Measurements from ENCODE around the gene DLG2. TPM values are rescaled to one million over a fixed set of nuclear protein-coding genes. Genes with fewer than 3 reads are reported as not detected.

The DLG2 gene
- total RNA-seq, 4 donors from 2014 or later, result 1.3 to 4.7 (median 2.4) TPM

- DNase-seq (no peak), ATAC-seq (no peak)
- intact Hi-C loops (cut with DNase I; ENCODE audit: low total_unique reads) (no loop called here), in situ Hi-C loops (cut with MboI; ENCODE audit: low sequenced_read_pairs in 4 of 4) (no loop called here)
- H3K4me1 ChIP-seq, result no peaks in the 10 kb centered on the region
- H3K27ac ChIP-seq, result no peak overlapping the region
- no peaks in the 10 kb centered on the region for H3K36me3 ChIP-seq
- no peak for TF ChIP-seq POLR2A (IDR thresholded peaks at IDR 0.05)
- TF ChIP-seq, protein P1, sequence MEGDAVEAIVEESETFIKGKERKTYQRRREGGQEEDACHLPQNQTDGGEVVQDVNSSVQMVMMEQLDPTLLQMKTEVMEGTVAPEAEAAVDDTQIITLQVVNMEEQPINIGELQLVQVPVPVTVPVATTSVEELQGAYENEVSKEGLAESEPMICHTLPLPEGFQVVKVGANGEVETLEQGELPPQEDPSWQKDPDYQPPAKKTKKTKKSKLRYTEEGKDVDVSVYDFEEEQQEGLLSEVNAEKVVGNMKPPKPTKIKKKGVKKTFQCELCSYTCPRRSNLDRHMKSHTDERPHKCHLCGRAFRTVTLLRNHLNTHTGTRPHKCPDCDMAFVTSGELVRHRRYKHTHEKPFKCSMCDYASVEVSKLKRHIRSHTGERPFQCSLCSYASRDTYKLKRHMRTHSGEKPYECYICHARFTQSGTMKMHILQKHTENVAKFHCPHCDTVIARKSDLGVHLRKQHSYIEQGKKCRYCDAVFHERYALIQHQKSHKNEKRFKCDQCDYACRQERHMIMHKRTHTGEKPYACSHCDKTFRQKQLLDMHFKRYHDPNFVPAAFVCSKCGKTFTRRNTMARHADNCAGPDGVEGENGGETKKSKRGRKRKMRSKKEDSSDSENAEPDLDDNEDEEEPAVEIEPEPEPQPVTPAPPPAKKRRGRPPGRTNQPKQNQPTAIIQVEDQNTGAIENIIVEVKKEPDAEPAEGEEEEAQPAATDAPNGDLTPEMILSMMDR (IDR thresholded peaks at IDR 0.05 in 4 of 5, conservative IDR thresholded peaks at IDR 0.05 in 1 of 5), result no peak
- no peak overlapping the region for H3K4me3 ChIP-seq
- H3K9me3 ChIP-seq, result no peaks in the 10 kb centered on the region
- no peaks in the 10 kb centered on the region for H3K27me3 ChIP-seq
Observed at GRCh38 chr11:83852775-83853442, 1774.2 kb downstream of the DLG2 start.

- TF ChIP-seq POLR2A (IDR thresholded peaks at IDR 0.05), result no peak
- TF ChIP-seq, protein P1 (IDR thresholded peaks at IDR 0.05 in 4 of 5, conservative IDR thresholded peaks at IDR 0.05 in 1 of 5), result no peak
- intact Hi-C loops (cut with DNase I; ENCODE audit: low total_unique reads), result no loop called here
- no peaks in the 10 kb centered on the region for H3K4me1 ChIP-seq
- no peak for ATAC-seq
- no peak overlapping the region for H3K27ac ChIP-seq
- H3K36me3 ChIP-seq, result no peaks in the 10 kb centered on the region
- in situ Hi-C loops (cut with MboI; ENCODE audit: low sequenced_read_pairs in 4 of 4), result no loop called here
- DNase-seq, result no peak
- H3K27me3 ChIP-seq, result no peaks in the 10 kb centered on the region
- H3K4me3 ChIP-seq, result no peak overlapping the region
- H3K9me3 ChIP-seq, result no peaks in the 10 kb centered on the region
Observed at GRCh38 chr11:83852012-83852411, 1775.1 kb downstream of the DLG2 start.

DNA sequence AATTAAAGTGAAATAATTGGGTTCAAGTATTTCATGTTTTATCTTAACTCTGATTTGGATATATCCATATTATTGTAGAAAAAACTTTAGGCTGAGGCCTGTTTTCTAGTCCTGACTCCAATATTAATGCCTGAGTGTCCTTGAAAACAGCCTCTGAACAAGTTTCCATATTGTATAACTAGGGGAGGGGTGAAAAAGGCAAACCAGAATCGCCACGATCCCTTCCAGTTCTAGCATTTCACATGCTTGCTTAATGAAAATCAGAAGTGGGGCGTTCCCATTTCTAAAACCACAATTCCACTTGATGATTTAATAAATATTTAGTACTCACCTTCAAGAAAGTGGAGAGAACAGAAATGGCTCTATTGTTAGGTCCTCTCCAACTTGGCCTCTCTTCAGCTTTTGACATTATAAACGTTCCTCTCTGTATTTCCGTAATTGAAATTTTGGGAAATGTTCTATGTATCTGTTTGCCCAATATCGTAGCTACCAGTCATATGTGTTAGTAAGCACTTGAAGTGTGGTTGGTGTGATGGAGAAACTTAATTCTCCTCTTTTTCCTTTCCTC is 1779.6 kb downstream of the DLG2 start:
- no peak overlapping the region for H3K4me3 ChIP-seq
- TF ChIP-seq POLR2A (IDR thresholded peaks at IDR 0.05), result no peak
- TF ChIP-seq, protein P1 (IDR thresholded peaks at IDR 0.05 in 4 of 5, conservative IDR thresholded peaks at IDR 0.05 in 1 of 5), result no peak
- no peak for ATAC-seq
- no peak overlapping the region for H3K27ac ChIP-seq
- H3K27me3 ChIP-seq, result no peaks in the 10 kb centered on the region
- intact Hi-C loops (cut with DNase I; ENCODE audit: low total_unique reads) (no loop called here), in situ Hi-C loops (cut with MboI; ENCODE audit: low sequenced_read_pairs in 4 of 4) (loop anchor here in 2 of 4 donors (25.0 kb wide), 2 partner anchors 690 to 715 kb away; no protein-coding TSS in a partner anchor)
- H3K36me3 ChIP-seq, result no peaks in the 10 kb centered on the region
- no peaks in the 10 kb centered on the region for H3K9me3 ChIP-seq
- no peak for DNase-seq
- H3K4me1 ChIP-seq, result no peaks in the 10 kb centered on the region

DNA sequence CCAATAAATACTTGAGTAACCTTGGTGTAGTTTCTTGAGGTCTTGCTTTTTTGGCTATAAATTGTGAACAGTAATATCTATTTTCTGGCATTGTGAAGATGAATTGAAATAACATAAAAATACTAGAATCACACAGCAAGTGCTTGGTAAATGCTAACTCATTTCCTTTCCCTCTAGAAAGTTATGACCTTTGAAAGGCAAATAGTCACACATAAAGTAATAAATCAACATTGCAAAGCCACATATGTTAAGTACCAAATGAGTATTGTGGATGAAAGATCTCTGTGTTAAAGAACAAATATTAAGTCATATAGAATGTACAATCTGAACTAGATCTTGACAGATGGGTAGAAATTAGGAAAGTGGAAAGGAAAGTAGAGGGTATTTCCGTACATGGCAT is 1781.3 kb downstream of the DLG2 start:
- in situ Hi-C loops (cut with MboI; ENCODE audit: low sequenced_read_pairs in 4 of 4), result loop anchor here in 2 of 4 donors (25.0 kb wide), 2 partner anchors 692 to 717 kb away; no protein-coding TSS in a partner anchor
- TF ChIP-seq, protein P1 (IDR thresholded peaks at IDR 0.05 in 4 of 5, conservative IDR thresholded peaks at IDR 0.05 in 1 of 5), result no peak
- no peak for TF ChIP-seq POLR2A (IDR thresholded peaks at IDR 0.05)

More for the DNA sequence above, 1781.3 kb downstream of the DLG2 start:
- H3K27ac ChIP-seq, result no peak overlapping the region
- ATAC-seq (no peak), DNase-seq (no peak)
- no peaks in the 10 kb centered on the region for H3K36me3 ChIP-seq
- intact Hi-C loops (cut with DNase I; ENCODE audit: low total_unique reads), result no loop called here
- H3K4me1 ChIP-seq, result no peaks in the 10 kb centered on the region
- no peaks in the 10 kb centered on the region for H3K27me3 ChIP-seq
- H3K4me3 ChIP-seq, result no peak overlapping the region
- no peaks in the 10 kb centered on the region for H3K9me3 ChIP-seq
